Esophagus squamous epithelium (tissue), 4 donors: ENCODE measurements around the gene PHF23.

Source experiments
- CTCF ChIP-seq, 6 experiments: fragments of 450-650 bp in 4 of 6; fragments of 200-600 bp in 2 of 6; sonication (generic) in 2 of 6; IDR thresholded peaks; one replicate each; pipeline ENCODE4 v1.5.1; 2016 to 2019; ENCODE audit warnings: antibody characterized with exemption in 6 of 6, mild to moderate bottlenecking in 4 of 6, moderate library complexity in 4 of 6
- POLR2A ChIP-seq, 4 donors: fragments of 450-650 bp; IDR thresholded peaks; one replicate each; pipeline ENCODE4 v1.6.1; 2017; ENCODE audit warnings: antibody characterized with exemption in 4 of 4, mild to moderate bottlenecking in 4 of 4, moderate library complexity in 3 of 4

DNA sequence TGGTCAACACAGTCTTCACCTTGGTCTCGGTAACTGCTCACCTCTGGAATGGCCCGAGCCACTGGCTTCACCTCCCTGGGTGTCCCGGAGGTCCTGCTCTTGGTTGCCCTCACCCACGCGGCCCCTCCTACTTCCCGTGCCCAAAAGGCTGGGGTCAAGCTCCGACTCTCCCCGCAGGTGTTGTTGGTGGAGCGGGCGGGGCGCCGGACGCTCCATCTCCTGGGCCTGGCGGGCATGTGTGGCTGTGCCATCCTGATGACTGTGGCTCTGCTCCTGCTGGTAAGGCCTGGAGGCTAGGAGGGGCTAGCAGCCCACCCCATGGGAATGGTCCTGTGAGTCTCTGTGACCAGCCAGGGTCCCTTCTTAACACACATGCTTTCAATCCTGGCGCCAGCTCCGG, 45.7 kb upstream of the PHF23 start:
- TF ChIP-seq CTCF (IDR thresholded peaks at IDR 0.05) (no peak), POLR2A (IDR thresholded peaks at IDR 0.05) (no peak)
